ENCODE data around the gene AHSA1.
A peak's percentile ranks its signal among the peaks of the same experiment; 100 is the strongest.
"Not testable (repeated sequence)": the region's sequence is repeated elsewhere in the genome, so short reads cannot be mapped to it uniquely, and the experiment has no call there.

Gene AHSA1

DNA sequence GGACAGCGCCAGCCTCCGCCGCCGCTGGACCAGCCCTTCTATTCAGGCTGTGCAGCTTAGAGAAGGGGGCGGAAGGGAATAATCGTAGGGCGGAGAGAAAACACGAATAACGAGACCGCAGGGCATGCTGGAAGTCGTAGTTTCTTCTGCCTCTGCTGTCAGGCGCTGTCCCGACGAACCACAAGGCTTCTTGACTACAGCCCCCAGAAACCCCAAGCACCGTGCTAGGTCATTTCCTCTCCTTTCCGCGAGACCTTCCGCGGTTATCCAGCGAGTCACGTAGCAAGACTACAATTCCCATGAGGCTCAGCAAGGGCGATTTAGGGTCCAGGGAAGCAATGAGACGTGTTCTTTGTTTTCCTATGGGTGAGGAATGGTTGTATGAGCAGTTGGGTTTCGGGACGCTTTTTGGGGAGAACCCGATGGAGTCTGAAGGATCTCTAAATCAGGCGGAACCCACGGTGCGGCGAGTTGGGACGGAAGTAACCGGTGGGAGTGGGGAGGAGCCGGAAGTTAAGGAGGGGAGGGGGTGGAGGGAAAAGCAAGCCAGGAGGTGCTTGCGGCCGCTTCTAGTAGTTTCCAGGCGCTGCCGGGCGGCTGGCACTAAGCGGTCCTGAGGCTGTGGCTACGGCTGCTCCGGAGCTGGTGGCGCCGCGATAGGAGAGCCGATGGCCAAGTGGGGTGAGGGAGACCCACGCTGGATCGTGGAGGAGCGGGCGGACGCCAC, at the start of gene AHSA1, which contains the start of gene VIPAS39:
AHSA1 (plus strand) TSS at position 572 of the 727 bp plus-strand sequence; CDS start at position 669, 97 bp downstream.
VIPAS39 (minus strand) TSS at position 80 of the 727 bp plus-strand sequence. CDS start 3,499 bp downstream, outside the sequence.
- peak; percentile 100 for DNase-seq (ENCODE audit: low spot score)

DNA sequence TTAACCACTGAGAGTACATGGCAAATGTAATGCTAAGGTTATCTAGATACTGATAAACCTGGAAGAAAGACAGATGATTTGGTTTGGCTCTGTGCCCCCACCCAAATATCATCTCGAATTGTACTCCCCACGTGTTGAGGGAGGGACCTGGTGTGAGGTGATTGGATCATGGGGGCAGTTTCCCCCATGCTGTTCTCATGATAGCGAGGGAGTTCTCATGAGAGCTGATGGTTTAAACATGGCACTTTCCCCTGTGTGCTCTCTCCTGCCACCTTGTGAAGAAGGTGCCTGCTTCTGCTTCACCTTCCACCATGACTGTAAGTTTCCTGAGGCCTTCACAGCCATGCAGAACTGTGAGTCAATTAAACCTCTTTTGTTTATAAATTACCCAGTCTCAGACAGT, 48.8 kb upstream of the AHSA1 start:
- peak; percentile 25 for DNase-seq (ENCODE audit: low spot score)

DNA sequence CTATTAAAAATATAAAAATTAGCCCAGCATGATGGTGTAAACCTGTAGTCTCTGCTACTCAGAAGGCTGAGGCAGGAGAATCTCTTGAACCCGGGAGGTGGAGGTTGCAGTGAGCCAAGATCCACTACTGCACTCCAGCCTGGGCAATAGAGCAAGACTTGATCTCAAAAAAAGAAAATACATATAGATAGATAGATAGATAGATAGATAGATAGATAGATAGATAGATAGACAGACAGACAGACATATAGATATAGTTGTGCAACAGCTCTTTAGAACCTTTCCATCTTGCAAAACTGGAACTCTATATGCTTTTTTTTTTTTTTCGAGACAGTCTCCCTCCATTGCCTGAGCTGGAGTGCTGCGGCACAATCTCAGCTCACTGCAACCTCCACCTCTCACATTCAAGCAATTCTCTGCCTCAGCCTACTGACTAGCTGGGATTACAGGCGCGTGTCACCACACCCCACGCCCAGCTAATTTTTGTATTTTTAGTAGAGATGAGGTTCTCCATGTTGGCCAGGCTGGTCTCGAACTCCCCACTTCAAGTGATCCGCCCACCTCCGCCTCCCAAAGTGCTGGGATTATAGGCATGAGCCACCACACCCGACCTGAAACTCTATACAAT, 42.4 kb upstream of the AHSA1 start:
- not testable (repeated sequence) for DNase-seq (ENCODE audit: low spot score)

DNA sequence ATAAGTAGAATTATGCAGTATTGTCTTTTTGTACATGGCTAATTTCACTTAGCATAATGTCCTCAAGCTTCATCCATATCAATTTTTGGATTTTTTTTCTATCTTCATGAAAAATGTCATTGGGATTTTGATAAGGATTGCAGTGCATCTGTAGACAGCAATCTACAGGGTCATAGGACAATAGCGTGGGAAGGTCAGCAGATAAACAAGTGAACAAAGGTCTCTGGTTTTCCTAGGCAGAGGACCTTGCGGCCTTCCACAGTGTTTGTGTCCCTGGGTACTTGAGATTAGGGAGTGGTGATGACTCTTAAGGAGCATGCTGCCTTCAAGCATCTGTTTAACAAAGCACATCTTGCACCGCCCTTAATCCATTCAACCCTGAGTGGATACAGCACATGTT, 41.8 kb upstream of the AHSA1 start:
- not testable (repeated sequence) for DNase-seq (ENCODE audit: low spot score)

DNA sequence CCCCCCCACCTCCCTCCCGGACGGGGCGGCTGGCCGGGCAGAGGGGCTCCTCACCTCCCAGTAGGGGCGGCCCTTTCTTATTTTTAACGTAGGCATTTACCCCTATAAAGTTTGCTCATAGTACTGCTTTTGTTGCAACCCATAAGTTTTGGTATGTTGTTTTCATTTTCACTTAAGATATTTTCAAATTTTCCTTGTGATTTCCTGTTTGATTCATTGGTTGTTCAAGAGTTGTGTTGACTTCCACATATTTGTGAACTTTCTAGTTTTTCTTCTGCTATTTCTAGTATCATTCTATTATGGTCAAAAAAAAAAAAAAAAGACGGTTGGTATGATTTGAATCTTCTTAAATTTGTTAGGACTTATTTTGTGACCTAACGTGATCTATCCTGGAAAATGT, 41.1 kb upstream of the AHSA1 start:
- DNase-seq (ENCODE audit: low spot score), result no peak

DNA sequence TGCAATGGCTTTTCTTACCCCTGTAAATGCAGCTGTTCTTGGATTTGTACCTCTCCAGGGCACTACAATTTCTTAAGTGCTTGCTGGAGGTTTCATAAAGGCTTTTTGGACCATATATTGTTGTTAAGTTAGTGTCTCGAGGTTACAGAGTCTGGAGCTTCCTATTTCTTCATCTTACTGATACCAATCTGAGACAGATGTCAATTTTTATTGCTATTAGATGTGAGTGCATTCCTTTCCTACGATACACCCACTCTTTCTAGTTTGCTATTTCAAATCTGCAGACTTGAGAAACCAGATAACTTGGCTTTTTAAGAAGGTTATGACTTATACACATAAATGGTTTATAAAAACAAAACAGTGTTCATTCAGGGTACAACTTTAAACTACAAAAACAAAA, 36.7 kb upstream of the AHSA1 start:
- no peak for DNase-seq (ENCODE audit: low spot score)

DNA sequence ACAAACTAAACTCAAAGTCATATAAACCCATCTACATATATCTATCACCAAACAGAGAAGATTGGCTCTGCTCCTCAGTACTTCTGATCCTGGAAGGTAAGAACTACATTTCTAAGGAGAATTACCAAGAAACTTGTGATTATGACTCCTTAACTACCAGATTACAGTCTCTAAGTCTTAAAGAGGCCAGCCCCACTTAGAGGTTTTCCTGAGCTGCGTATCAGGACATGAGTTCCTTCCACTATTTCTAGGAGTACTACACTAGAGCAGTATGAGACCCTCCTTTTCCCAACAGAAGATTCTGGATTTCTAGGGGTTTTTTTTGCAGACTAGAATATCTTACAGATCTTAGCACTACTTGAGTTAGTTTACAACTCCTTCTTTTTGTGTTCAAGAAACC, 34.5 kb upstream of the AHSA1 start, which contains the start of gene NOXRED1:
NOXRED1 (minus strand) TSS at position 101 of the 400 bp plus-strand sequence. CDS start 634 bp downstream, outside the sequence.
- DNase-seq (ENCODE audit: low spot score), result no peak

DNA sequence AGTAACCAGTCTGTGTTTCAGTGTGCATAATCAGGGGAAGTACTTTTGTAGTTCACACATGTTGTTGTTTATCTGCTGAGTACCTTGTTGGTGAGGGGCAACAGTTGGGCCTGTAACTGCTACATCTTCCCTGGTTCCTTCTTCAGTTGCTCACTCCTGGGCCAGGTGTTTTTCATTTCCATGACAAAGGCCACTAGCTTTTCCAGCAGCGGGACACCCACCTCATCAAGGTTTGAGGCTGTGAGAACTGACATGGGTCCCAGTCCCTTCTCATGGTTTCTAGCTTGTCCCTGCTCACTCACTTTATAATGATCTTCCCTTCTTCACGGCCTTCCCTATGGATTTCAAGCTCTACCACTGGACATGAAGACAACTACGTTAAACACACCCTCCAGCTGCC, 33.0 kb upstream of the AHSA1 start:
- DNase-seq (ENCODE audit: low spot score), result no peak

DNA sequence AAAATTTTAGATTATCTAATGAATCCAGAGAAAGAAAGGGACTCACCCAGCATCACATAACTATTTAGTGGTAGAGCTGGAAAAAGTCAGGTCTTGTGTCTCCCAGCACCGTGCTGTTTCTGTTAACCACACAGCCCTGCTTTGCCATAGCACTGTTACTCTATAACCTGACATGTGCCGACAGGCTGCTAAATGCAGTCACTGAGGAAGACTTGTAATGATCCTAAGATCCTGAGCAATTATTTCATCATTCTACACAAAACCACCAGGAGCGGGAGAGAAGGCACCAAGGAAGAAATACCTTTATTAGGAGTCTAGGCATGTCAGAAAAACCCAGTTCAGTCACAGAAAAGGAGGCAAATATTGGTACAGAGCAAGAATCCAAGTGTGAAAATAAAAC, 31.5 kb upstream of the AHSA1 start:
- no peak for DNase-seq (ENCODE audit: low spot score)

DNA sequence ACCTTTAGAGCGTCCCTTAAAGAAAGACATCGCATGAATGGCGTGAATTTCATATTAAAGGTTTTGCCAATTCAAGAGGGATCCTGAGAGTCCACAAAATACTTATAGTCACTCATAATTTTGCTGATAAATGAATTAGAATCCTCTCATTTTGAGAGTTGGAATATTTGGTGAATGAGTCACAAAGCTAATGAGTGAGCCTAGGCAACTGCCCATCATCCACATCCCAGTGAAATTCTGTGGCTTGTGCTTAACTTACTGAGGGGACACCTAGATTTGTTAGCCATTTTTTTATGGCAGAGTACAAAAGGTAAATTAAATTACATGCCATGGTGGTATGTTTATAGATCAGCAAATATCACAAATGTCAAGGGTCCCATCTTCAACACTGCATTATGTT, 21.9 kb upstream of the AHSA1 start:
- DNase-seq (ENCODE audit: low spot score), result no peak

DNA sequence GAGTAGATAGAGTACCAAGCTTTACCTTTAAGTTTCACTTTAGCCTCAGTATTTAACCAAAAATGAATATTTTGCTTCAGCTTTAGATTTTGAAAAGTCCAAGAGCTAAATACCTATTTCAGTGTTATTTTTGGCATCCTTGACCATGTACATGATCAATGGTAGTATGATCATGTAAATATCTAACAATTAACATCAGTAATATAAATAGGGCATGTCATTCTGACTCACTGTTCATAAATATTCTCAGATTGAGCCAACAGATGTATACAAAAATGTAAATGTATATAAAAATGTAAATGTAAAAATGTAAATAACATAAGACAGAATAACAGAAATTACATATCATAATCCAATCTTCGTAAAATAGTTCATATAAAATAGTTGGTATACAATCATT, 19.3 kb upstream of the AHSA1 start:
- no peak for DNase-seq (ENCODE audit: low spot score)

DNA sequence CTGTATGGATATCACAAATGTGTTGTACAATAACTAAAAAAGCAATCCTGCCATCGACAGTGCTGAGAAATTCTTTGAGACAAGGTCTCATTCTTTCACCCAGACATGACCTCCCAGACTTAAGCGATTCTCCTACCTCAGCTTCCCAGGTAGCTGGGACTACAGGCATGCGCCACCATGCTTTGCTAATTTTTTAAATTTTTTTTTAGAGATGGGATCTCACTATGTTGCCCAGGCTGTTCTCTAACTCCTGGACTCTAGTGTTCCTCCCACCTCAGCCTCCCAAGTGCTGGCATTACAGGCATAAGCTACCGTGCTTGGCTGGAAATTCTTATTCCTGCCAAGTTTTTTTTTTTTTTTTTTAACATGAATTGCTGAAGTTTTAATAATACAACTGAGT, 18.0 kb upstream of the AHSA1 start:
- no peak for DNase-seq (ENCODE audit: low spot score)

DNA sequence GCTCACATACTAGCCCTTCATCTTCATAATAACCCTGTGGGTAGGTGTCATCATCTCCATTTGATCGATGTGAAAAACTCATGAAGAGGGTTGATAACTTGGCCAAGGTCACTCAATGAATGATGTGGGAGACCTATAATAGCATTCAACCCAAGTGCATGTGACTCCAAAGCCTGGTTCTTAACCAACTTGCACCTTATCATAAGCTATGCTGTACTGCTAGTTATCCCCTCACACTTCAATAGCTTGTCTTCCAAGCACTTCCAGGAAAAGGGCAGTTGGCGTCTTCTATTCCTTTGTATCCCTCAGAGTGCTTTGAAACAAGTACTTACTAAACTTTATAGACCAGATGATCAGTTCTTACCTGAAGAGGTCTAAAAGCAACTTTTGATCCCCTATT, 15.7 kb upstream of the AHSA1 start:
- DNase-seq (ENCODE audit: low spot score), result no peak

DNA sequence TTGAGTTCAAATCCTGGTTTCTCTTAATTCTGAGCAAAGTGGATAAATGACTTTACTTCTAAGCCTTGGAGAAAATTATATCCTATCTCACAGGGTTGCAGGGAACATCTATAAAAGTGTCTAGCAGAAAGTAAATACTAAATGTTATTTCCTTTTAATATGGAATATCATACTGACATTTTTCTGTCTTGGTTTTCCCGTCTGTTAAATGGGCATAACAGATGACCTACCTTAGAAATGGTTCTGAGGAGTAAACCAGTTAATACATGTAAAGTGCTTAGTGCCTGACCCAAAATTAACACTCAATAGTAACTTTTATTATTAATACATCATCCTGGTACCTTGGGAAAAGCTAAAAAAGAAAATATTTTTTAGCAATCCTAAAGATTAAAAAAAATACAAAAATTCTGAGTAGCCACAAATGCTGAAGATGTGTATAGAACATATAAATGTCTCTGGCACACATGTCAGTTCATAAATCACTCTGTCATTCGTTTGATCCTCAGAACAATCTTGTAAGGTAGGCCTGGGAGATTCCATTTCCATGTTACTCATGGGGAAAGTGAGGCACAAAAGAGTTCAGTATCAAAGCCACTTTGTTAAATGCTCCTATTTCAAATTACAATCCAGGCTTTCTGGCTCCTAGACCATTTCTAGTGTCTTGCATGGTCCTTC, 1.8 kb upstream of the AHSA1 start:
- no peak for DNase-seq (ENCODE audit: low spot score)

DNA sequence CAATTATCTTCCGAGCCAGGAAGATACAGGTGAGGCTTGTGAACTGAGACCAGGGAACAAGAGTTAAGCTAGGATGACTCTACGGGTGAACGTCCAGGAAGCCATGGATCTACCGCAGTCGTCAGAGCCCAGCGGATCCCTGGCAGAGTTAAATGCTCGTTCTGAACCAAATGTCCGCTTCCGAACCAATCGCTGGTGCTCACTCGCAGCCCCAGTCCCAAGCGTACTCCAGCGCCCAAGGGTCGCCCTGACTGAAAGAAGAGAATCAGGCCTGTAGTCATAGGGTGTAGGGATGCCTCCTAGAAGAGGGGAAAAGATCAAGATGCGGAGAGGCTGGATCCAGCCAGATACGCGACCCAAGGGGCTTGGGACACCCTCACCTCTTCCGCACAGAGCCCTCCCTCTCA, 775 bp upstream of the AHSA1 start:
- no peak for DNase-seq (ENCODE audit: low spot score)

DNA sequence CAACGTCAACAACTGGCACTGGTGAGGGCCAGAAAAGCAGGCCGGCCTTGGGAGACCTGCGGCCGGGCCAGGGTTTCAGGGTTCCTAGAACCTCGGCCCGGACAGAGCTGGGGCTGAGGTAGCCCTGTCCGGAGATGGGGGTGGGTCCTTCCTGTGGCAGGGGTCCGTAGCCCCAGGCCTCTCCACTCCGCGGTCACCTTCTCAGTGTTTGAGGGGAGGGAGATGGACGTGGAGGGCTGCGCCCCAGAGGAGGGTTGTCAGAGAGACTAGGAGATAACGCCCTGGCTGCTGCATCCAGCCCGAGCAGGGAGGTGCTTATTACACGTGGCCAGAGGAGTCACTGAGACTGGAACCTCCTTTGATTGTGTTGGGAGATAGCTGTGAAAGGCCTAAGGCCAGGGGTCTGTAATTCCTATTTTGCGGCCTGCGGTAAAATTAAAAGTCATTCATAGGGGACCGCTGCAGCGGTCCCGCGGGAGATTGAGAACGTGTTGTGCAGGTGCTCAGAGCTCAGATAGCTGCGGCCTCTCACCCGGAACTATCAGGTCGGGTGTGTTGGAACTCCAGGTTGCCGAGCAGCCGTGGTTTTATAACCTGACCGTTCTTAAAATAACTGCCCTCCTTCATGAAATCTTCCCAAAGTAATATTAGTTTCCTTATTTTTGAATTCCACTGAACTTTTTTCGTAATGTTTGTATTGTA, 507 bp downstream of the AHSA1 start:
- peak; percentile 32 for DNase-seq (ENCODE audit: low spot score)

DNA sequence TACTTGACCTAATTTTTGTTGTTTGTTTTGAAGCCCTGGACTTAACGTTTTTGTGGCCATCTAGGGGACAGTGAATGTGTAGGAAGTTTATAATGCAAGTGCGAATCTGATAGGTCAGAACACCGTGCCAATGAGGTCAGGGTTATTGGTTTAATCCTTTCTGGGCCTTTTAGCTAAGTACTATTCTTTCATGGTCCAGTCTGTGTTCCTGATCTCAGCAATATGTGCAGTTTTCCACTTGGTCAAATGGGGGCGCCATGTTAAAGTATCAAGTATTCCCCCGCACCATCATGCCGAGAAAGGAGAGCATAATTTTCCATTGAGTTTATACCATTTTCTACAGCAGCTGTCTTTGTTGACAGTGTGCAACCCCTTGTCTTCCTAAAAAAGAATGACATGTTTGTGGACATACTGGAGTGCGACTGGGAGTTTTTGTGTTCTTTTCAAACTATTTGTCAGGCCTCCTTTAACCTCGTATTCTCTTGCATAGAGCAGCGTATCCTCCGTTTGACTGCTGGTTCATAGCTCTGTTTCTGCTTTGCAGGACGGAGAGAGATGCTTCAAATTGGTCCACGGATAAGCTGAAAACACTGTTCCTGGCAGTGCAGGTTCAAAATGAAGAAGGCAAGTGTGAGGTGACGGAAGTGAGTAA, 1.3 kb downstream of the AHSA1 start:
- DNase-seq (ENCODE audit: low spot score), result peak; percentile 68

DNA sequence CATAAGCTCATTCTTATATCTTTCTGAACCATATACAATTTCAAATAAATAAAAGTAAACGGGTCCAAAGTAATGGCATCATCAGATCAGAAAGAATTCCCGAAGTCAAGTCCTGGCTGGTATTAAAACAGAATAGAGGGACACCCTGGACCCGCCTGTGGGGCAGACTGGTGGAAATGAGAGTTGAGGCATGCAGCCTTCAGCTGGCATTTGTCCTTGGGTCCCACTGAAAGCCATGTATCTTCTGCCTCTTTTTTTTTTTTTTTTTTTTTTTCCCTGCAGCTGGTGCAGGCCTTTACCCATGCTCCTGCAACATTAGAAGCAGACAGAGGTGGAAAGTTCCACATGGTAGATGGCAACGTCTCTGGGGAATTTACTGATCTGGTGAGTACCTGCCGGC, 9.9 kb downstream of the AHSA1 start:
- no peak for DNase-seq (ENCODE audit: low spot score)

DNA sequence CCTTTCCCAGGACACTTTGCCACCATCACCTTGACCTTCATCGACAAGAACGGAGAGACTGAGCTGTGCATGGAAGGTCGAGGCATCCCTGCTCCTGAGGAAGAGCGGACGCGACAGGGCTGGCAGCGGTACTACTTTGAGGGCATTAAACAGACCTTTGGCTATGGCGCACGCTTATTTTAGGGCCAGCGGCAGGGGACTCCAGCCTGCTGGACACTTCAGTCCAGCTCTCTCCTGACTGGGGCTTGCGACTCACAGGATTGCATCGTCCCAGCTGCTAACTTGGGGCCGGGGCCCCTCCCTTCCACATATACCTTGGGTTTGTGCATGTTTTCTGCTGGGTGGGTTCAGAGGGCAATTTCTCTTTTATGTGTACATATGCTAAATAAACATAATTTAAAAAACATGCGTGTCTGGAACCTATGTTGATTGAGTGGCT, 11.2 kb downstream of the AHSA1 start:
- DNase-seq (ENCODE audit: low spot score), result no peak

DNA sequence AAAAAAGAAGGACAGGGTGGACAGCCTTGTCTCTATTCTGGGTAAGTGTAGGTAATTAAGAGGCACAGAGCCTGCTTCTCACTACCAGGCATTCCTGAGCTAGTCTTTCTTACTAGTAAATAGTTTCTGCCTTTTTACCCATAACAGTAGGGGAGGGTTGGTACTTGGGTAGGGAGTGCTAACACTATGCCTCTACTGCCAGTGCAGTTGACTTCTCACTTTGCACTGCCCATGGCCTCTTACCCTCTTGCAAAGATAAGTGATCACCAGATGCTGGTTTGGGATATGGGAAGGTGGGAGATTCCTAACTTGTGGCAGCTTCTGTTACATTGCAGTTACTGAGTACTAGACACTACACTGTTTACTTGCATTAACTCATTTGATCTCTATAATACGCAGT, 11.6 kb downstream of the AHSA1 start:
- DNase-seq (ENCODE audit: low spot score), result no peak

DNA sequence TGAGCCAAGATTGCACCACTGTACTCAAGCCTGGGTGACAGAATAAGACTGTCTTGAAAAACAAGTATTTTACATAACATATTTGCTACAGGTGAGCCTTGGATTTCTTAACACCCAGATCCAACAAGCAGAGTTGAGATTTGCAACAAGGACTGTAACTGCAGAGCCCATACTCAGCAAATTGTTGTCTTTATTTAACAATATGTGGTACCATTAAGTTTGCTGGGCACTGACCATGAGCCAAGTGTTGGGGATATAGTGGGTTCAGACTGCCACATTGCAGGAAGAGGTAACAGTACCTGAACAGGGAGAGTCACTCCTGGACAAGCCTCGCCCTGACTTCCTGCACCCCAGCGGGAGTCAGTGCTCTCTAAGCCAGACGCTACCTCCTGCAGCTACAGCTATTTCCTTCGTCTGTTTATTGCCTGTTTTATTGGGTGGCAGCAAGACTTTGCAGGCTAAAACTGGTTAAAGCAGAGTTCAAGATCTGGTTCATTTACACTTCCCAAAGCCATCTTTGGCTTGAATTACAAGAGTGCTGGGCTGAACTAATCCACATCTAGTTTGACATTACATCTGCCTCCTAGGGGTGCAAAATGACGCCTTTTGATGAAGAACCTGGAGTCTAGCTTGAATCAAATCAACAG, 12.5 kb downstream of the AHSA1 start:
- no peak for DNase-seq (ENCODE audit: low spot score)
